HG03520 (cell line): ENCODE measurements around the gene ZNF287.

Source experiments
- ATAC-seq: cut with Tn5 transposase; IDR thresholded peaks from one replicate; pipeline ENCODE4 v1.9.1; 2021; ENCODE audit warnings: mild to moderate bottlenecking, moderate library complexity; ENCODE audit not compliant: unreplicated experiment

The ZNF287 gene

GRCh38 chr17:16517477-16517876 lies 51.5 kb downstream of the ZNF287 start:
- ATAC-seq: no peak

DNA sequence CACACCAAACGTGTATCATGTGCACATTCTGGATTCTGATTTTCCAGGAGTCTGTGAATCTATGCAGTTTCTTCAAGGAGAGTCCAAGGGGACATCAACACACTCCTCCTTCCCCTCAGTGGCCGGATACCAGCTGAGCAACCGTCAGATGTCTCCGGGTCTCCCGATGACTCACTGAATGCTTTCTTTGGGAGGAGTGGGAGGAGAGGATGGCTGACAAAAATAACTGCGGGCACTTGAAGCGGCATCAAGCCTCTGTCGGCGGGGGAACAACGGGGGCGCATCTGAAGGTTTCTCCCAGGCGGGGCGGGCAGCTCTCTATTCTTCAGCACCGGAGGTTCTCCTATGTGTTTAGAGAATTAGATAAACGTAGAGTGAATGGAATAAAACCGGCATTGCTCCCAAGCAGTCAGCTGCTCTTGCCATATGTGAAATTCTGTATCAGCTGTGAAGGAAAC lies 52.4 kb downstream of the ZNF287 start:
- ATAC-seq: no peak

- ATAC-seq: no peak
Measured at GRCh38 chr17:16515933-16516332, 53.1 kb downstream of the ZNF287 start.

DNA sequence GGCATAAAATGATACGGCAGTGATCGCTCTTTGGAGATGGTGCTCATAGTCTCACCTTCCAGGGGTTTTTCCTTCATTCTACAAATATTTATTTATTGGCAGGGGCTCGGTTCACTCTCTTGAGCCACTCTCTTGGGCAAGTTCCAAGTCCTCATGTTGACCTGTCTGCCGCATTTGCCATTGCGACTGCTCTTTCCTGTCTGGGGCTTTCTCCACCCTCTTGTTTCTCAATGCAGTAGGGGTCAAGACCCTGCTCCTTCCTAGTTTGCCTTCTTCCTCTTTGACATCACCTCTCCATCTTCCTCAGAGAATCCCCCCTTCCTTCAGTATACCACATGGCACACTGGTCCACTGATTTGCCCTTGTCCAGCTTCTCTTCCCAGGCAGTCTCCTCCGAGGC lies 55.1 kb downstream of the ZNF287 start:
- no peak for ATAC-seq

DNA sequence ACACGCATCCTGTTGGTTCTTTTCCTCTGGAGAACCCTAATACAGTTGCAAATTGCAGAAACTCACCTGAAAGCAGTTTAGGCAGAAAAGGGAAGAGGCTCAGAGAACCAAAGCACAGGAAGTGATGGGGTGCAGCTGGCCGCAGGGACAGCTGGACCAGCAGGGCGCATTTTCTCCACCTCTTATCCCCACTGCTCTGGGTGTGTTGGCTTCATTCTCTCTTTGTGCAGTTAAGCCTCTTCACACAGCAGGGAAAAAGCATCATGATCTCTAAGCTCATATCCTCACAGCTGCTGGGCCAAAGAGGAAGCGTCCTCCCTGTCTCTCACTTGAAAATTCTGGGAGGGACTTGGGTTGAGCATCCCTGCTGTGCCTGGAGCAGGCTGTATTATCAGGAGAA lies 57.0 kb downstream of the ZNF287 start:
- no peak for ATAC-seq

- ATAC-seq: no peak
Measured at GRCh38 chr17:16511593-16511992, 57.4 kb downstream of the ZNF287 start.

DNA sequence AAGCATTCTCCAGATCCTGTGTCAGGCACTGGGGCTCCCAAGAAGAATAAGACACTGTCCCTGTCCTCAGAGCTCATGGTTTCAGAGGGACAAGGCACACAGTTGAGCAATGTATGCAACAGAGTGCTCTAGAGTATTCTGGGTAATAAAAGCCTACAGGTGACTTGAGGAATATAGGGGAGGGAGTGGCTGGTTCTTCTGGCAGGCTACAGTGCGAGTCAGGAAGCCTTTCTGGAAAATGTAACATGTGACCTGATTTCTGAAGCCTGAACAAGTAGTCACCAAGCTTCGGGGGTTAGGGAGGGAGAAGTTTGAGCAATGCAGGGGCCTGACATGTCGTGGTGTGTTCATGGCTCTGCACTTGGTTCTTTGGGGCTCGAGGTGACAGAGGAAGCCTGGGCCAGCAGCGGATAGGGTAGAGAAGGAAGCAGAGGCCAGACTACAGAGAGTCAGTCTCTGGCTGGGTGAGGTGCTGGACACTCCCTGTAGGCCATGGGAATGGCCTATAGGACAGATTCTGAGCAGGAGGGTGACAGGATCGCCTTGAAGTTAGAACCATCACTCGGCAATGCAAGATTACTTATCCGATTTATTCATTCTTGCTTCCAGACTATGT lies 61.0 kb downstream of the ZNF287 start:
- no peak for ATAC-seq

- no peak for ATAC-seq
Measured at GRCh38 chr17:16506188-16506587, 62.8 kb downstream of the ZNF287 start.

GRCh38 chr17:16504984-16505383 lies 64.0 kb downstream of the ZNF287 start:
- ATAC-seq: no peak
